Natural killer cell (primary cell): ENCODE results near the gene CACNA1S. TPM values are rescaled to one million over a fixed set of nuclear protein-coding genes. Genes with fewer than 3 reads are reported as not detected.

ENCODE experiments used
- ATAC-seq, 3 donors: fragments of 150-1000 bp in 2 of 3; fragments of 200-7000 bp in 1 of 3; cut with Tn5 transposase; 1 replicate in 1 of 3; 2 replicates in 2 of 3; pipeline ENCODE4 v1.10.0; 2021; ENCODE audit warnings: mild to moderate bottlenecking in 2 of 3, moderate library complexity in 2 of 3
- DNase-seq, 2 donors: peaks; one replicate each; pipeline versions ENCODE4 v3.0.0 to v3.0.0-alpha.2; 2013 to 2021; ENCODE audit warnings: mixed read lengths in 1 of 2
- H3K27ac ChIP-seq: one replicate; pipeline ENCODE4 v1.5.1; 2013; ENCODE audit warnings: mild to moderate bottlenecking, low read length
- H3K27me3 ChIP-seq: one replicate; pipeline ENCODE4 v1.6.1; 2013; ENCODE audit warnings: low read length; ENCODE audit not compliant: control insufficient read depth, insufficient read depth
- H3K36me3 ChIP-seq: one replicate; pipeline ENCODE4 v1.6.1; 2013; ENCODE audit warnings: low read length; ENCODE audit not compliant: control insufficient read depth, insufficient read depth
- H3K4me1 ChIP-seq: one replicate; pipeline ENCODE4 v1.6.1; 2013; ENCODE audit warnings: low read length; ENCODE audit not compliant: control insufficient read depth, insufficient read depth
- H3K4me3 ChIP-seq: one replicate; pipeline ENCODE4 v1.5.1; 2013; ENCODE audit warnings: low read length
- H3K9me3 ChIP-seq: one replicate; pipeline ENCODE4 v1.6.1; 2013; ENCODE audit warnings: low read length; ENCODE audit not compliant: control insufficient read depth, insufficient read depth
- H3K27ac Mint-ChIP-seq, 2 donors: one replicate each; pipeline ENCODE4 v1.8.0; 2022; ENCODE audit warnings: mild to moderate bottlenecking in 2 of 2, mixed read lengths in 2 of 2, moderate library complexity in 1 of 2
- H3K27me3 Mint-ChIP-seq, 2 donors: one replicate each; pipeline ENCODE4 v1.8.0; 2022; ENCODE audit warnings: low read depth in 2 of 2, mixed read lengths in 2 of 2
- H3K36me3 Mint-ChIP-seq: one replicate; pipeline ENCODE4 v1.8.0; 2022; ENCODE audit warnings: mixed read lengths
- H3K4me1 Mint-ChIP-seq, 2 donors: one replicate each; pipeline ENCODE4 v1.8.0; 2022; ENCODE audit warnings: mixed read lengths in 2 of 2
- H3K4me3 Mint-ChIP-seq: one replicate; pipeline ENCODE4 v1.8.0; 2022; ENCODE audit warnings: mild to moderate bottlenecking, moderate library complexity, mixed read lengths
- H3K9me3 Mint-ChIP-seq, 2 donors: one replicate each; pipeline ENCODE4 v1.8.0; 2022; ENCODE audit warnings: mixed read lengths in 2 of 2
- CTCF ChIP-seq: fragments of 200-600 bp; IDR thresholded peaks from one replicate; pipeline ENCODE4 v1.8.0; 2022; ENCODE audit warnings: antibody characterized with exemption
- WGBS: methylation state at CpG from one replicate; pipeline ENCODE4 v1.1.7; 2013; ENCODE audit warnings: missing lambda C conversion rate; ENCODE audit not compliant: insufficient coverage; 5-methylcytosine and 5-hydroxymethylcytosine counted together
- intact Hi-C: fragments of 100-400 bp; cut with micrococcal nuclease; formaldehyde crosslinking; loops from one replicate; pipeline ENCODE4 v1.14.2; 2022
- total RNA-seq, 4 donors: library from RNA; stranded (reverse); fragments of 120-200 nt in 1 of 4; gene quantifications; one replicate each; pipeline versions ENCODE4 v1.2.3 to v1.2.4, GENCODE V29; 2013 to 2022

Gene CACNA1S
- total RNA-seq, 3 donors from 2014 or later (not counting 1 experiment from before 2014, with no cell fraction given) = not detected

- no peak overlapping the region for H3K27ac ChIP-seq
- no peak for DNase-seq
- no peak for TF ChIP-seq CTCF
- no peak overlapping the region for H3K4me3 Mint-ChIP-seq
- H3K9me3 Mint-ChIP-seq = no peaks in the 10 kb centered on the region
- H3K36me3 ChIP-seq = peaks cover 3% of the 10 kb centered on the region
- no peaks in the 10 kb centered on the region for H3K4me1 ChIP-seq
- 85% methylated on average over 7 of the region's 7 CpGs for WGBS
- H3K4me1 Mint-ChIP-seq = no peaks in the 10 kb centered on the region
- intact Hi-C loops = no loop called here
- H3K9me3 ChIP-seq = no peaks in the 10 kb centered on the region
- no peaks in the 10 kb centered on the region for H3K27me3 Mint-ChIP-seq
- no peak overlapping the region for H3K27ac Mint-ChIP-seq
- no peaks in the 10 kb centered on the region for H3K27me3 ChIP-seq
- no peaks in the 10 kb centered on the region for H3K36me3 Mint-ChIP-seq
- no peak for ATAC-seq
- no peak overlapping the region for H3K4me3 ChIP-seq
Measured at GRCh38 chr1:201137024-201137392, 24.8 kb upstream of the CACNA1S start.

GRCh38 chr1:201136355-201137023, 24.3 kb upstream of the CACNA1S start:
- Histone ChIP-seq H3K4me3 (no peak overlapping the region), H3K4me1 (no peaks in the 10 kb centered on the region), H3K27ac (no peak overlapping the region), H3K36me3 (peaks cover 3% of the 10 kb centered on the region), H3K9me3 (no peaks in the 10 kb centered on the region), H3K27me3 (no peaks in the 10 kb centered on the region)
- no peak for TF ChIP-seq CTCF
- ATAC-seq = no peak
- WGBS = 93% methylated on average over 8 of the region's 8 CpGs
- Mint-ChIP-seq H3K27me3 (no peaks in the 10 kb centered on the region), H3K4me3 (no peak overlapping the region), H3K27ac (no peak overlapping the region), H3K36me3 (no peaks in the 10 kb centered on the region), H3K4me1 (no peaks in the 10 kb centered on the region), H3K9me3 (no peaks in the 10 kb centered on the region)
- intact Hi-C loops = no loop called here
- no peak for DNase-seq

- intact Hi-C loops = no loop called here
- Histone ChIP-seq H3K27ac (no peak overlapping the region), H3K4me1 (no peaks in the 10 kb centered on the region), H3K27me3 (no peaks in the 10 kb centered on the region), H3K36me3 (peaks cover 3% of the 10 kb centered on the region), H3K9me3 (no peaks in the 10 kb centered on the region), H3K4me3 (no peak overlapping the region)
- Mint-ChIP-seq H3K27ac (no peak overlapping the region), H3K27me3 (no peaks in the 10 kb centered on the region), H3K4me3 (no peak overlapping the region), H3K4me1 (no peaks in the 10 kb centered on the region), H3K9me3 (no peaks in the 10 kb centered on the region), H3K36me3 (no peaks in the 10 kb centered on the region)
- ATAC-seq (no peak), DNase-seq (no peak)
- TF ChIP-seq CTCF = no peak
- WGBS = 95% methylated on average over 6 of the region's 6 CpGs
Measured at GRCh38 chr1:201134405-201134804, 22.2 kb upstream of the CACNA1S start.

- intact Hi-C loops = no loop called here
- DNase-seq = no peak
- Mint-ChIP-seq H3K9me3 (no peaks in the 10 kb centered on the region), H3K4me1 (no peaks in the 10 kb centered on the region), H3K27ac (no peak overlapping the region), H3K27me3 (peaks cover 0 to 3% of the 10 kb centered on the region in 2 donors), H3K4me3 (no peak overlapping the region), H3K36me3 (no peaks in the 10 kb centered on the region)
- Histone ChIP-seq H3K27me3 (no peaks in the 10 kb centered on the region), H3K36me3 (no peaks in the 10 kb centered on the region), H3K9me3 (no peaks in the 10 kb centered on the region), H3K4me3 (no peak overlapping the region), H3K27ac (no peak overlapping the region), H3K4me1 (no peaks in the 10 kb centered on the region)
- TF ChIP-seq CTCF = no peak
- no peak for ATAC-seq
- WGBS = 80% methylated on average over 4 of the region's 4 CpGs
Measured at GRCh38 chr1:201131398-201131797, 19.2 kb upstream of the CACNA1S start.
